Calu3 (cell line): Measurements from ENCODE around the gene CNTNAP3B. TPM values are rescaled to one million over a fixed set of nuclear protein-coding genes. Genes with fewer than 3 reads are reported as not detected.
A peak's percentile ranks its signal among the peaks of the same experiment; 100 is the strongest.
"Not testable (repeated sequence)": the region's sequence is repeated elsewhere in the genome, so short reads cannot be mapped to it uniquely, and the experiment has no call there.

ENCODE experiments used
- Bru-seq: library from RNA; stranded (reverse); fragments of 400-500 nt; gene quantifications from one replicate; lab custom pipeline; 2021; lab: Mats Ljungman, UMichigan
- BruChase-seq, 2 experiments: library from RNA; stranded (reverse); fragments of 400-500 nt; gene quantifications; one replicate each; lab custom pipeline; 2021; lab: Mats Ljungman, UMichigan
- BruUV-seq: library from RNA; stranded (reverse); fragments of 400-500 nt; replicated peaks from 2 replicates; lab custom pipeline; 2021; lab: Mats Ljungman, UMichigan
- CTCF ChIA-PET: fragments of 300-600 bp; sonication (Branson Sonifier 250); formaldehyde crosslinking; loops from one replicate; lab custom pipeline; 2022; ENCODE audit warnings: antibody characterized with exemption; lab: Charles Lee
- DNase-seq: peaks from one replicate; pipeline ENCODE4 v3.0.0; 2022
- H3K27ac Mint-ChIP-seq: one replicate; pipeline ENCODE4 v1.8.0; 2022; ENCODE audit warnings: mixed read lengths; ENCODE audit not compliant: unreplicated experiment
- H3K27me3 Mint-ChIP-seq: one replicate; pipeline ENCODE4 v1.8.0; 2022; ENCODE audit warnings: mixed read lengths; ENCODE audit not compliant: unreplicated experiment
- H3K36me3 Mint-ChIP-seq: one replicate; pipeline ENCODE4 v1.8.0; 2022; ENCODE audit warnings: mild to moderate bottlenecking, moderate library complexity, mixed read lengths; ENCODE audit not compliant: insufficient read depth, unreplicated experiment
- H3K4me1 Mint-ChIP-seq: one replicate; pipeline ENCODE4 v1.8.0; 2022; ENCODE audit warnings: mild to moderate bottlenecking, low read depth, mixed read lengths; ENCODE audit not compliant: unreplicated experiment
- H3K4me3 Mint-ChIP-seq: one replicate; pipeline ENCODE4 v1.8.0; 2022; ENCODE audit warnings: mild to moderate bottlenecking, low read depth, moderate library complexity, mixed read lengths; ENCODE audit not compliant: unreplicated experiment
- H3K9me3 Mint-ChIP-seq: one replicate; pipeline ENCODE4 v1.8.0; 2022; ENCODE audit warnings: low read depth, mixed read lengths; ENCODE audit not compliant: unreplicated experiment
- intact Hi-C: fragments of 100-400 bp; cut with micrococcal nuclease; formaldehyde crosslinking; loops from one replicate; pipeline ENCODE4 v1.10.0; 2022; ENCODE audit not compliant: unreplicated experiment
- long read RNA-seq: library from polyadenylated mRNA; stranded (forward); transcript quantifications from one replicate; pipeline ENCODE4 v2.0.0, GENCODE V29; 2022
- total RNA-seq: library from RNA; stranded (reverse); gene quantifications from 2 replicates; pipeline ENCODE4 v1.2.3, GENCODE V29; 2022

CNTNAP3B gene
- 24.8 and 35.5 TPM in 2 replicates for total RNA-seq
- Bru-seq, nascent RNA: percentile 64 among the genes with signal in this experiment
- BruChase-seq, experiment 1, labeled RNA remaining after a 6-hour chase: percentile 48 among the genes with signal in this experiment
- BruChase-seq, experiment 2, labeled RNA remaining after a 2-hour chase: percentile 51 among the genes with signal in this experiment
- long read RNA-seq, partial matches to known transcripts: 7 of 30 reads
- long read RNA-seq, other reads (novel, unspliced or antisense): 21 of 30 reads

- CTCF ChIA-PET, H3K4me1 Mint-ChIP-seq, intact Hi-C loops, BruUV-seq, H3K27ac Mint-ChIP-seq, H3K27me3 Mint-ChIP-seq, H3K9me3 Mint-ChIP-seq: not testable (repeated sequence)
- H3K4me3 Mint-ChIP-seq: peak within 1 kb of the TSS; percentile 57
- peak; percentile 27 for DNase-seq
- peaks cover 12% of the 10 kb centered on the region for H3K36me3 Mint-ChIP-seq
Measured at GRCh38 chr9:42129073-42129729, at the start of gene CNTNAP3B. TSS of gene CNTNAP3B (minus strand) at chr9:42129426. CDS start at chr9:42129094, 332 bp downstream.

GRCh38 chr9:42160299-42160698, 31.1 kb upstream of the CNTNAP3B start:
- intact Hi-C loops, H3K9me3 Mint-ChIP-seq, H3K27ac Mint-ChIP-seq, CTCF ChIA-PET, H3K27me3 Mint-ChIP-seq, H3K4me1 Mint-ChIP-seq, H3K36me3 Mint-ChIP-seq, BruUV-seq, H3K4me3 Mint-ChIP-seq: not testable (repeated sequence)
- peak; percentile 11 for DNase-seq

- Mint-ChIP-seq H3K4me3 (peak overlapping the region; percentile 83), H3K27ac (peak overlapping the region; percentile 95), H3K36me3 (peaks cover 12% of the 10 kb centered on the region)
- H3K27me3 Mint-ChIP-seq, H3K4me1 Mint-ChIP-seq, BruUV-seq, intact Hi-C loops, CTCF ChIA-PET, H3K9me3 Mint-ChIP-seq: not testable (repeated sequence)
- DNase-seq: peak; percentile 1
Measured at GRCh38 chr9:42127056-42127841, 2.0 kb downstream of the CNTNAP3B start.

GRCh38 chr9:42121007-42121406, 8.2 kb downstream of the CNTNAP3B start:
- H3K27me3 Mint-ChIP-seq, H3K4me3 Mint-ChIP-seq, CTCF ChIA-PET, H3K4me1 Mint-ChIP-seq, BruUV-seq, H3K9me3 Mint-ChIP-seq, H3K36me3 Mint-ChIP-seq, intact Hi-C loops, H3K27ac Mint-ChIP-seq, DNase-seq: not testable (repeated sequence)

- H3K27me3 Mint-ChIP-seq, BruUV-seq, H3K9me3 Mint-ChIP-seq, intact Hi-C loops, DNase-seq, CTCF ChIA-PET, H3K36me3 Mint-ChIP-seq, H3K27ac Mint-ChIP-seq, H3K4me3 Mint-ChIP-seq, H3K4me1 Mint-ChIP-seq: not testable (repeated sequence)
Measured at GRCh38 chr9:42095929-42096328, 33.3 kb downstream of the CNTNAP3B start.

GRCh38 chr9:42084559-42084952, 44.7 kb downstream of the CNTNAP3B start:
- H3K36me3 Mint-ChIP-seq, BruUV-seq, CTCF ChIA-PET, H3K27me3 Mint-ChIP-seq, H3K9me3 Mint-ChIP-seq, H3K4me3 Mint-ChIP-seq, H3K27ac Mint-ChIP-seq, DNase-seq, H3K4me1 Mint-ChIP-seq, intact Hi-C loops: not testable (repeated sequence)

- DNase-seq, intact Hi-C loops, H3K9me3 Mint-ChIP-seq, H3K4me3 Mint-ChIP-seq, H3K27me3 Mint-ChIP-seq, H3K36me3 Mint-ChIP-seq, H3K27ac Mint-ChIP-seq, H3K4me1 Mint-ChIP-seq, CTCF ChIA-PET, BruUV-seq: not testable (repeated sequence)
Measured at GRCh38 chr9:42083877-42084558, 45.2 kb downstream of the CNTNAP3B start.

- H3K27ac Mint-ChIP-seq, H3K4me3 Mint-ChIP-seq, H3K36me3 Mint-ChIP-seq, H3K4me1 Mint-ChIP-seq, intact Hi-C loops, H3K9me3 Mint-ChIP-seq, DNase-seq, BruUV-seq, H3K27me3 Mint-ChIP-seq, CTCF ChIA-PET: not testable (repeated sequence)
Measured at GRCh38 chr9:42080376-42080775, 48.9 kb downstream of the CNTNAP3B start.

- H3K27me3 Mint-ChIP-seq, CTCF ChIA-PET, intact Hi-C loops, H3K36me3 Mint-ChIP-seq, H3K9me3 Mint-ChIP-seq, H3K4me3 Mint-ChIP-seq, H3K4me1 Mint-ChIP-seq, BruUV-seq, DNase-seq, H3K27ac Mint-ChIP-seq: not testable (repeated sequence)
Measured at GRCh38 chr9:42074868-42075267, 54.4 kb downstream of the CNTNAP3B start.
